ENCODE measurements around the gene DBH.

Gene DBH

DNA sequence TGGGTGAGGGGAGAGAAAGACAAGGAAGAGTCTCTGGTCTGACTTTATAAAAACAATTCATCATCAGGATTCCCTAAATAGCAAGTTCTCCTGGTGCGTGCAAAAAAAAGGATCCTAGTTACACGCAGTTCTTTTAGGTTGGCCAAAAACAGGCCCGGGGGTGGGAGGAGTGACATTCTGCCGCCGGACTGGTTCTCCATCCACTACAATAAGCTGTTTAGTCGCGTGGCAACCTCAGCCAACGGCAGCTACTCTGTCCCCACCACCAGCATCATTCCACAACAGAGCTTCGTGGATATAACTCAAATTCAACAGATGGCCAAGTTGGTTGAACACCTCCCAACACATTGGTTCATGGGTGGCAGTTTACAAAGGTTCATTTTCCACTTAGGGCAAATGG, 24.1 kb upstream of the DBH start:
- TF ChIP-seq FOXP2 (optimal IDR thresholded peaks at IDR 0.05; ENCODE audit: borderline replicate concordance, extremely low read depth, extremely low read length, insufficient read depth), result no peak

DNA sequence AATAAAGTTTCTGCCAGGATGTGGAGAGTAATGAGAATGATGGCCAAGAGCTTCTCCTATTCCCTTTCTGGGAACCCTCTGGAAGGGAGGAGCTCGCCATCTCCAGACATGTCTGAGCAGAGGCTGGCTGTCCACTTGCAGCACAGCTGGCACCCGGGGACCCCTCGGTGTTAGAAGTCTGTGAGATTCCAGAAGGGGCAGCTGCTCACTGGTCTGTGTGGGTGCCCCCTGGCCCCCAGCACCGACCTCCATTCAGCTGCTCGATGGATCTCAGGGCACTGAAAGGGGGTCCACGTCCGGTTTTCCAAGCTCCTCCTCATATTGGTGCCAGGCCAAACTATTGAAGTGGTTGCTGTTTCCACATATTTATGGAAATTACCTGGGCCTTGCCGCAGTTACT, 23.3 kb upstream of the DBH start:
- TF ChIP-seq, protein P1, sequence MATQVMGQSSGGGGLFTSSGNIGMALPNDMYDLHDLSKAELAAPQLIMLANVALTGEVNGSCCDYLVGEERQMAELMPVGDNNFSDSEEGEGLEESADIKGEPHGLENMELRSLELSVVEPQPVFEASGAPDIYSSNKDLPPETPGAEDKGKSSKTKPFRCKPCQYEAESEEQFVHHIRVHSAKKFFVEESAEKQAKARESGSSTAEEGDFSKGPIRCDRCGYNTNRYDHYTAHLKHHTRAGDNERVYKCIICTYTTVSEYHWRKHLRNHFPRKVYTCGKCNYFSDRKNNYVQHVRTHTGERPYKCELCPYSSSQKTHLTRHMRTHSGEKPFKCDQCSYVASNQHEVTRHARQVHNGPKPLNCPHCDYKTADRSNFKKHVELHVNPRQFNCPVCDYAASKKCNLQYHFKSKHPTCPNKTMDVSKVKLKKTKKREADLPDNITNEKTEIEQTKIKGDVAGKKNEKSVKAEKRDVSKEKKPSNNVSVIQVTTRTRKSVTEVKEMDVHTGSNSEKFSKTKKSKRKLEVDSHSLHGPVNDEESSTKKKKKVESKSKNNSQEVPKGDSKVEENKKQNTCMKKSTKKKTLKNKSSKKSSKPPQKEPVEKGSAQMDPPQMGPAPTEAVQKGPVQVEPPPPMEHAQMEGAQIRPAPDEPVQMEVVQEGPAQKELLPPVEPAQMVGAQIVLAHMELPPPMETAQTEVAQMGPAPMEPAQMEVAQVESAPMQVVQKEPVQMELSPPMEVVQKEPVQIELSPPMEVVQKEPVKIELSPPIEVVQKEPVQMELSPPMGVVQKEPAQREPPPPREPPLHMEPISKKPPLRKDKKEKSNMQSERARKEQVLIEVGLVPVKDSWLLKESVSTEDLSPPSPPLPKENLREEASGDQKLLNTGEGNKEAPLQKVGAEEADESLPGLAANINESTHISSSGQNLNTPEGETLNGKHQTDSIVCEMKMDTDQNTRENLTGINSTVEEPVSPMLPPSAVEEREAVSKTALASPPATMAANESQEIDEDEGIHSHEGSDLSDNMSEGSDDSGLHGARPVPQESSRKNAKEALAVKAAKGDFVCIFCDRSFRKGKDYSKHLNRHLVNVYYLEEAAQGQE (IDR thresholded peaks at IDR 0.05; ENCODE audit: insufficient read depth in 1 of 2, low read depth in 2 of 2, low read length in 2 of 2), result no peak
- TF ChIP-seq FOXP2 (optimal IDR thresholded peaks at IDR 0.05; ENCODE audit: borderline replicate concordance, extremely low read depth, extremely low read length, insufficient read depth) (no peak), POLR2AphosphoS5 (IDR thresholded peaks at IDR 0.05; ENCODE audit: low read depth, low read length) (no peak), TAF1 (IDR thresholded peaks at IDR 0.05; ENCODE audit: borderline replicate concordance, insufficient read depth, low read length) (no peak), SIN3A (IDR thresholded peaks at IDR 0.05; ENCODE audit: borderline replicate concordance, insufficient read depth, low read length) (no peak)

DNA sequence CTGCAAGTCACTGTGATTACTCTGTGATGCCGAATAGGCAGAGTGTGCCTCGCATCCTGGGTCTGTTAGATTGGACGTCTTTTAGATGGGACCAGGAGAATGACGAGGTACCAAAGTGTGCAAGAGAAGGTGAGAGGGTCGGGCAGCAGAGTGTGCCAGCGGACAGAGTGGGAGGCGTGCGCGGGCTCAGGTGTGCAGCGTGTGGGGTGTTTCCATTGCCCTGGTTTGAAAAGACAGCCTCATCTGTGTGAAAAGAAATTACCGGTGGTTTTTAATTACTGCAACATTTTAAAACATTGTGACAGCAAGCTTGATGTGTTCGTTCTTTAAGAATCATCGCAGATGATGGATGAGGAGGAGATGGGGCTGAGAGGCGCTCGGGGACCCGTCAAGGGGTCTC, 22.7 kb upstream of the DBH start:
- TF ChIP-seq, protein P1 (IDR thresholded peaks at IDR 0.05; ENCODE audit: insufficient read depth in 1 of 2, low read depth in 2 of 2, low read length in 2 of 2), result no peak
- TF ChIP-seq TAF1 (IDR thresholded peaks at IDR 0.05; ENCODE audit: borderline replicate concordance, insufficient read depth, low read length) (no peak), SIN3A (IDR thresholded peaks at IDR 0.05; ENCODE audit: borderline replicate concordance, insufficient read depth, low read length) (no peak), POLR2AphosphoS5 (IDR thresholded peaks at IDR 0.05; ENCODE audit: low read depth, low read length) (no peak), FOXP2 (optimal IDR thresholded peaks at IDR 0.05; ENCODE audit: borderline replicate concordance, extremely low read depth, extremely low read length, insufficient read depth) (no peak)

DNA sequence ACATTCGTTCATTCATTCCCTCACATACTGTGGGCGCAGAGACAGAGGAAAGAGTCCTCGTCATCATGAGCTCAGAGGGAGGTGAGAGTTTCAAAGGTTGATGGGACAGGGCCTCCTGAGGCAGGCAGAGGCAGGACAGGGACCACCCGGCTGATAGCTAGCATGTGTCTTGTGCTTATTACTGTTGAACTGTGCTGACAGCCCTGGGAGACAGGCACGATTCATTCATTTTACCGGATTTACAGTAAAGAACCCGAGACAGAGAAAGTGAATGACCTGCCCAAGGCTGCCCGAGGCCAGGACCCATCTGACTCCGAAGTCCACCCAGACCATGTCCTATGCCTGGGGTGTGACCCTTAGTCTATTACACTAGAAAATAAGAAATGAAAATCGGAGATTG, 22.1 kb upstream of the DBH start:
- TF ChIP-seq SIN3A (IDR thresholded peaks at IDR 0.05; ENCODE audit: borderline replicate concordance, insufficient read depth, low read length) (no peak), POLR2AphosphoS5 (IDR thresholded peaks at IDR 0.05; ENCODE audit: low read depth, low read length) (no peak), TAF1 (IDR thresholded peaks at IDR 0.05; ENCODE audit: borderline replicate concordance, insufficient read depth, low read length) (no peak), FOXP2 (optimal IDR thresholded peaks at IDR 0.05; ENCODE audit: borderline replicate concordance, extremely low read depth, extremely low read length, insufficient read depth) (no peak)
- TF ChIP-seq, protein P1 (IDR thresholded peaks at IDR 0.05; ENCODE audit: insufficient read depth in 1 of 2, low read depth in 2 of 2, low read length in 2 of 2), result no peak

DNA sequence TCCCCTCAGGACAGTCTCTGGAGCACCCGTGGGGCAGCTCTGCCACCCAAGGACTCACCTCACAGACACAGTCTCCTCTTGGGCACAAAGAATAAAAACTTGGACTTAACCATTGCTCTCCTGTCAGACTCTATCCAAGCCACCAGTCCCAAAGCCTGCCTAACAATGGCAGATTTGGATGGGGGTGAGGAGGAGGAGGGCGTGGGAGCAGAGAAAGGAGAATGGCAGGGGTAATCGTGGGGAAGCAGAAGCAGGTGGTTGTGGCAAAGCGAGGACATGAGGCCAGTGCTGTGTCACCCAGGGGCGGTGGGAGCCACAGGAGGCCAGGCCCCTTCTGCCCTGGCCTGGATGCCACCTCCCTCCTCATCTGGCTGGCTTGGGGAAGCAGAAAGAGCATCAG, 21.5 kb upstream of the DBH start:
- TF ChIP-seq FOXP2 (optimal IDR thresholded peaks at IDR 0.05; ENCODE audit: borderline replicate concordance, extremely low read depth, extremely low read length, insufficient read depth) (no peak), POLR2AphosphoS5 (IDR thresholded peaks at IDR 0.05; ENCODE audit: low read depth, low read length) (no peak), TAF1 (IDR thresholded peaks at IDR 0.05; ENCODE audit: borderline replicate concordance, insufficient read depth, low read length) (no peak), SIN3A (IDR thresholded peaks at IDR 0.05; ENCODE audit: borderline replicate concordance, insufficient read depth, low read length) (no peak)
- TF ChIP-seq, protein P1 (IDR thresholded peaks at IDR 0.05; ENCODE audit: insufficient read depth in 1 of 2, low read depth in 2 of 2, low read length in 2 of 2), result no peak
